Mesenteric fat pad (tissue), 1 donor: ENCODE measurements around the gene LCE2C. TPM values are rescaled to one million over a fixed set of nuclear protein-coding genes. Genes with fewer than 3 reads are reported as not detected.
"Not testable (repeated sequence)": the region's sequence is repeated elsewhere in the genome, so short reads cannot be mapped to it uniquely, and the experiment has no call there.

Experiments
- DNase-seq: peaks from one replicate; pipeline ENCODE4 v3.0.0-alpha.2; 2020; ENCODE audit warnings: low spot score
- long read RNA-seq: library from polyadenylated mRNA; unstranded; transcript quantifications from one replicate; pipeline ENCODE4 v2.0.0, GENCODE V29; 2020
- total RNA-seq: library from RNA; stranded (reverse); fragmentation: NEBNext Ultra II Directional; extraction: Animal tissue kit (Norgen Biotek cat#: 25700); gene quantifications from one replicate; pipeline ENCODE4 v1.2.1, GENCODE V29; 2021
- donor health status: DM: yes; HTN: yes; CAD: no.

LCE2C gene, protein sequence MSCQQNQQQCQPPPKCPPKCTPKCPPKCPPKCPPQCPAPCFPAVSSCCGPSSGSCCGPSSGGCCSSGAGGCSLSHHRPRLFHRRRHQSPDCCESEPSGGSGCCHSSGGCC
- not detected for total RNA-seq
- long read RNA-seq = 0 reads

DNA sequence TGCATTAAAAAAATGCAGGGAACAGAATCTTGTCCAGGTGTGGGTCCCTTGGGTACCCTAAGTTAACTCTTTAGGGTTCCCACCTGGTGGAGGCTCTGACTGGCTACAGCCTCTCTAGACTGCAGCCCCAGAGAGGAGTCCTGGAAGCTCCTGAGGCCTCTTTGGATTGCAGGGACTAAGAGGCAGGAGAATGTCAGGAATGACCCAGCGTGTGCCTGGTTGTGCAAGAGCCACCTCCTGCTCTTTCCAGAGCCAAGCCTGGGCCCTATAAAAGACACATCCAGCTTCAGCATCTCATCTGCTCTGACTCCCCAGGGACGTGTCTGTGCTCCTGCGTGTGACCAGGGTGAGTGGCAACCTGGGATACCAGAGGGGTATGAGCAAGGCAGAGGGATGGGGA lies at the start of gene LCE2C:
Gene LCE2C (plus strand): TSS at position 297 of the 400 bp plus-strand sequence. CDS start 737 bp downstream, outside the sequence.
- not testable (repeated sequence) for DNase-seq

DNA sequence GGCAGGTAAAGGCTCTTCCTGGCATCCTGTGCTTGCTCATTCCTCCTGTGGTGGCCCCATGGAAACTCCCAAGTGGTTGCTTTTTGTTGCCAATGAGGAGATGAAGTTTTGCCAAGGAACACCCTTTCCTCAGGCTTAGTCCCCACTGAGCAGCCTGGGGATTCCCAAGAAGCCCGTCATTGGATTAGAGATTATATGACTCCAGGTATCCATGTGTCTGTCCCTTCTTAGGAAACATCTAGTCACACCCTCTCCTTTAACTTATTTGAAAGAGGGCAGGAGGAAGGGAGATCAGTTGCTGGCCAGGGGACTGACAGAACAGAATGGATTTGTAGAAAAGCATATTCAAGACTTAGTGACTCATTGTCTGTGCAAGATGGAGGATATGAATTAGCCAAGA lies 48.3 kb upstream of the LCE2C start:
- no peak for DNase-seq

DNA sequence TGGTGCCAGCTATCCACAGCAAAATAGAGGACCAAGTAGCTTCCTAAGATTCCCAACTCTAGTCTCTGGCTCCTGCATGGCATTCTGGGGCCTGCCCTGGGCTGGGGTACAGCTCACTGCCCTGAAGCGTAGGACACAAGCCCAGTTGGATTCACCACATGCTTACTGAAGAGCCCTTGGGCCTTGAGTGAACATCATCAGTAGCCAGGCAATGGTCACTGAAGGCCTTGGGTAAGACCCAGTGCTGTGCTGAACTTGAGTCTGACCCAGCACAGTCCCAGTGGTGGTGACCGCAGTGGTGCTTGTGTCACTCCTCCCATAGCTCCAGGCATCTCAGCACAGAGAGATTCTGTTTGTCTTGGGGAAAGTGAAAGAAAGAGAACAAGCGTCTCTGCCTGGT lies 44.5 kb upstream of the LCE2C start:
- no peak for DNase-seq

DNA sequence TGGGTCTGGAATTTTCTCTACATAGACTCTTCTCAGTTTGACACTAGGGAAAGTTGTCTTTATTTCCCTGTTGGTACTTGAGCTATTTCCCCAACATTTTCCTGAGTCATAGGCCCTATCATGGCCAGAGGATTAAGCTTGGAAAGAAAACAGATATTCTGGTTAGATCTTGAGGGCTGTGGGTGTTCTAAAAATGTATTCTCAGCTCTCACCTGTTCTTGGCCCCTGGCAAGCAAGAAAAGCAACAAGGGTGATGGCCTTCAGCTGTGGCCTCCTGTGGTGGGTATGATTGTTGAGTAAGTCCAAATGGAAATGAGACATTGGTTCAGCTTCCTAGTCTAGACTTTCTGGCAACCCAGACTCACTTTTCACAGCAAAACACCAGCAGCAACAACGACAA lies 34.7 kb upstream of the LCE2C start:
- no peak for DNase-seq

DNA sequence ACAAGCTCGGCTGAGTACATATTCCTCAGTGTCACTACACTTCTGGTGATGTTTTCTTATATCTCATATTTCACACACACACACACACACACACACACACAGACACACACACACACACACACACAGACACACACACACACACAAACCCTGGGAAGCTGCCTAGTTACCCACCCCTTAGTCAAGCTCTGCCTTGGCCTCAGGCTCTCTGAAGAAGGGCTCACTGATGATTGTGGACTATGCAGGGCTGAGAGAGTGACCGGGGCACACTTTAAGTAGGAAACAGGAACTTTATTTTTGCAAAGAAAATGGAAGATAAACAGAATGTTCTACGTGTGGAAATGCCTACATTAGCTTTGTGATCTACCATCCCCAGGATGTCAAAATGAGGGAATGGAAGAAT lies 31.1 kb upstream of the LCE2C start:
- no peak for DNase-seq

DNA sequence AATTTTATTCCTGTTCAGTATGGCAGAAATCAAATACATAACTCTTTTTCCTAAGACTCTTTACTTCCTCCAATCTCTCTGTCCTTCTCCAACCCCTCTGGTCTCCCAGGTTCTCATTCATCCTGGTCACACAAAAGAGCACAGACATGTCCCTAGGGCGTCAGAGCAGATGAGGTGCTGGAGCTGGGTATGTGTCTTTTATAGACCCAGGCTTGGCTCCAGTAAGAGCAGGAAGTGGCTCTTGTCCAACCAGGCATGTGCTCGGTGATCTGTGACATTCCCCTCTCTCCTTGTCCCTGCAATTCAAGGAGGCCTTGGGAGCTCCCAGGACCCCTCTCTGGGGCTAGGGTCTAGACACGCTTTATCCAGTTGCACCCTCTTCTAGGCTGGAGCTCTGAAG lies 29.9 kb upstream of the LCE2C start:
- no peak for DNase-seq

DNA sequence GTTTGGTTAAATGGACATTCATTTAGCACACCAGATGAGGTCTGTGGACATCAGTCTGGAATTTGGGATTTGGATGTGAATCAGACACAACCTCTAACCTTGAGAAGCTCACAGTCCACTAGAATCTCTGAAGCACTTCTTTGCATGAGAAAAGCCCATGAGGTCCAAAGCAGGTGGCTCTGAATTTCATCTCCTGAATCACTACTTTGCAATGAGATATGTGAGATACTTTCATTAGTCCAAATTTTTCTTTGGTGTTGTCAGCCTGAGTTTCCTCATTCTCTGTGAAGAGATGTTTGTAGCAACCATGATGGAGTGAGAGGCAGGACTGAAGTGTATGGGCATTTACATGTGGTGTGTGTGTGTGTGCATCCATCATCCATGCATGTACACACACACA lies 28.4 kb upstream of the LCE2C start:
- DNase-seq = no peak

DNA sequence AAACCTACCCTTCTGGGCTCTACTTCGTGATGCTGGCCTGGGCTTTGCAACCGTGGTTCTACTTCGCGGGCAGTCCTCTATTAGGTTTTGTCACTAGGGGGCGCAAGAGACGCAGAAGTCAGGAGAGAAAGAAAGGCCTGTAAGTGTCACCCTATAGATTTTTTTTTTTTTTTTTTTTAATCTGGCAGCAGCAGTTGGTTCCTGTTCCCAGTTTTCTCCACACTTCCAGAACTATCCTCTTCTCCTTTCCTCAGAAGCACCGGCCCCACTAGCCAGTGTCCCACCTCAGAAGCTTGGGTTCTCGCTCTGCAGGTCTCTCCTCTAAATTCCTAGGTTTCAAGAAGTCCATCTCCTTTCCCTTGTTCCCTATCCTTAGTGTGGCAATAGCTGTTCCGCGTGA lies 21.0 kb upstream of the LCE2C start:
- DNase-seq = no peak

DNA sequence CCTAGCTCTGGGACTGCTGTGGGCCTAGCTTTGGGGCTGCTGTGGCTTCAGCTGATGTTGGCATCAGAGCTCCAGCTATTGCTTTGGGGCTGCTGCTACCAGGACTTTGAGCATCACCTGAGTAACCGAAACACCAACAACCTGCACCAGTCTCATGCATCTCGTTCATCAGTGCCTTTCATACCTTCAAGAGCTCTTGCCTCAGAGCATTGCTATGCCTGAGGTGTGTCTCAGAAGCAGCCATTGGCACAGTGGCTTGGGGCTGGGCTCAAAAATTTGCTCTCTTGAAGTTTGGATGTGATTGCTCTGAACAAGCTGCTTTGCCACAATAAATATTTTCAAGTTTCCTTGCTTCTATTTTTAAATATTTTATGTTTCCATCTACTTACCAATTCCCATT lies 18.6 kb upstream of the LCE2C start:
- no peak for DNase-seq

DNA sequence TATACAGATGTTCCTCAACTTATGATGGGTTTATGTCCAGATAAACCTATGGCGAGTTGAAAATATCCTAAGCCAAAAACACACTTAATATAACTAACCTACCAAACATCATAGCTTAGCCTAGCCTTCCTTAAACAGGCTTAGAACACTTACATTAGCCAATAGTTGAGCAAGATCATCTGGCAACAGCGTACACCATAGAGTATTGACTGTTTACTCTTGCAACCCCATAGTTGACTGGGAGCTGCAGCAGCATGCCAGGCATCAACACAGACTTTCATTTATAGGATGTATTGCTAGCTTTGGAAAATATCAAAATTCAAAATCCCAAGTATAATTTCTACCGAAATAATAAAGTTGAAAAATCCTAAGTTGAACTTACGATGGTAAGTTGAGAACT lies 17.4 kb upstream of the LCE2C start:
- no peak for DNase-seq

DNA sequence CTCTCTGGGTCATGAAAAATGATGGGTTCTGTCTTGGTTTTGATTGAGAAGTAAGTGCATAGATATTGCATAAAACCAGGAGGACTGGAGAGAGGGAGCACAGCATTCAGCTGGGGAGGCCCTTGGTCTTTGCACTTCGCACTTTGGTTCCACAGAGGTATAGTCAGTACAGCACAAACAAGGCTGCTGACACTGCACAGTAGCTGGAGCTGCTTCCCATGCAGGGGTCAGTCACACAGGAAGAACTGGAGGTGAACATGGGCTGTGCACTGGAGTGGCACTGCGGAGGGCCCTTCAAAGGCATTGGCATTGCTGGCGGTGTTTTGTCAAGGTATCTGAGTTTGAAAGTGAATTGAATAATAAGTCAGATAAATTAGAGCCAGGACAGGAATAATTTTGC lies 16.4 kb upstream of the LCE2C start:
- no peak for DNase-seq

DNA sequence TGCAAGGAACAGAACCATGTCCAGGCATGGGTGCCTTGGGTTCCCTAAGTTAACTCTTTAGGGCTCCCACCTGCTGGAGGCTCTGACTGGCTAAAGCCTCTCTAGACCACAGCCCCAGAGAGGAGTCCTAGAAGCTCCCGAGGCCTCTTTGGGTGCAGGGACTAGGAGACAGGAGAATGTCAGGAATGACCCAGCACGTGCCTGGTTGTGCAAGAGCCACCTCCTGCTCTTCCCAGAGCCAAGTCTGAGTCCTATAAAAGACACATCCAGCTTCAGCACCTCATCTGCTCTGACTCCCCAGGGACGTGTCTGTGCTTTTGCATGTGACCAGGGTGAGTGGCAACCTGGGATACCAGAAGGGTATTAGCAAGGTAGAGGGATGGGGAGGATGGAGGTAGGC lies 12.0 kb upstream of the LCE2C start, which contains the start of gene LCE2D:
Gene LCE2D (plus strand): TSS at position 283 of the 400 bp plus-strand sequence. CDS start 726 bp downstream, outside the sequence.
- DNase-seq = no peak

DNA sequence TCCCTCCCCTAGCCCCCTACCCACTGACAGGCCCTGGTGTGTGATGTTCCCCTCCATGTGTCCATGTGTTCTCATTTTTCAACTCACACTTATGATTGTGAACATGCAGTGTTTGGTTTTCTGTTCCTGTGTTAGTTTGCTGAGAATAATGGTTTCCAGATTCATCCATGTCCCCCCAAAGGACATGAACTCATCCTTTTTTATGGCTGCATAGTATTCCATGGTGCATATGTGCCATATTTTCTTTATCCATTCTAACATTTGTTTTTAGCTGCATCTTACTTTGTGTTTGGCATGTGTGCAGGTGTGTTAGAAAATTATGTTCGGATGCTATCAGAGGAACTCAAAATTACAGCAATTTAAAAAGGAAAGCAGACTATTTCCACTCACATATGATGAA lies 8.9 kb upstream of the LCE2C start:
- not testable (repeated sequence) for DNase-seq

DNA sequence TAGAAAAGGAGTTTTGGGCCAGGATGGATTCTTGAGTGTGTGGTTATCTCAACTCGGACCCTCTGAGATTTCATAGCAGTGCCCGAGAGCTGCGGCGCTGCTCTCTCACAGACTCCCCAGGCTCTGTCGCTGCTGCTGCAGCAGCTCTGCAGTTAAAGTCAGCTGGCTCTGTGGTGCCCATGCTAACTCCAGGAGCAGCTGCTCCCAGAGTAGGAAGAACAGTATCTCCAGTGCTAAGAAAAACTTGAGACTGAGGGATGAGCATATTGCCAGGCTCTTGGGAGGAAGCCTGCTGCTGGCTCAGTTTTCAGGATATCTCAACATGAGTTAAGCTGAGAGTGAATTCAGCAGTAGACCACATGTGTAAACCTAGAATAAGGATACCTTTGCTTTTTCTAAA lies 7.4 kb upstream of the LCE2C start:
- no peak for DNase-seq

DNA sequence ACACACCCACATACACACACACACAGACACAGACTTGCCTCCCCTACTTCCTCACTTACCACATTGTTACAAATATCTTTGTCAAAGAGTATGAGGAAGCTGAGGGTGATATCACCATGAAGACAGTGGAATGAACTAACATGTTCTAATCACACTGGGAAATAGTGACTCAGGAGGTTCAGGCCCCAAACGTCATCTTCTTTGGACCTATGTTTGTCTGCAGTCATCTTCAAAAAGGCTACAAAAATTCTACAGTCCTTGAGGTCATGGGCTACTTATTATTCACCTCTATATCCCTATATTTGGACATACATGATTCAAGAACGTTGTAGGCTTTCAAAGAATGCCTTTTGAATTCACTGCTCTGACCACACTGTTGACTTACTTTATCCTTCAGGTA lies 2.1 kb upstream of the LCE2C start:
- DNase-seq = no peak

DNA sequence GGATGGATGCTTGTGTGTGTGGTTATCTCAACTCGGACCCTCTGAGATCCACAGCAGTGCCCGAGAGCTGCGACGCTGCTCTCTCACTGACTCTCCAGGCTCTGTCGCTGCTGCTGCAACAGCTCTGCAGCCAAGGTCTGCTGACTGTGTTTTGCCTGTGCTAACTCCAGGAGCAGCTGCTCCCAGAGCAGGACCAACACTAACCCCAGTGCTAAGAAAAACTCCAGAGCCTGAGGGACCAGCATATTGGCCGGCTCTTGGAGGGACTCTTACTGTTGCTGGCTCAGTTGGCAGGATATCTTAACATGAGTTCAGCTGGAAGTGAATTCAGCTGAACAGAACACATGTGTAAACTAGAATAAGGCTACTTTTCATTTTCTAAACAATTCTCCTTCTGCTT lies 4.4 kb downstream of the LCE2C start:
- DNase-seq = no peak

DNA sequence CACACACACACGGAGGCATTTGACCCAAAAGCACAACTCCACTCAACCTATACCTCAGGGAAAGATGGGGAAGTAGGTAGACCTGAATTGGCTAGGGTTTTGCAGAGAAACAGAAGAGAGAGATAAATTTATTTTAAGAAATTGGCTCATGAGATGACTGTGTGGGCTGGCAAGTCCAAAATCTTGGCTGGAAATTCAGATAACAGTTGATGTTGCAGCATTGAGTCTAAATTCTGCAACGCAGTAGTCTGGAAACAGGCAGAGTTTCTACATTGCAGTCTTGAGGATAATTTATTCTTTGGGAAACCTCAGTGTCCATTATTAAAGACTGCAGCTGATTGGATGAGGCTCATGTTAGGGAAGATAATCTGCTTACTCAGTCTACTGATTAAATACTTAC lies 6.5 kb downstream of the LCE2C start:
- no peak for DNase-seq

DNA sequence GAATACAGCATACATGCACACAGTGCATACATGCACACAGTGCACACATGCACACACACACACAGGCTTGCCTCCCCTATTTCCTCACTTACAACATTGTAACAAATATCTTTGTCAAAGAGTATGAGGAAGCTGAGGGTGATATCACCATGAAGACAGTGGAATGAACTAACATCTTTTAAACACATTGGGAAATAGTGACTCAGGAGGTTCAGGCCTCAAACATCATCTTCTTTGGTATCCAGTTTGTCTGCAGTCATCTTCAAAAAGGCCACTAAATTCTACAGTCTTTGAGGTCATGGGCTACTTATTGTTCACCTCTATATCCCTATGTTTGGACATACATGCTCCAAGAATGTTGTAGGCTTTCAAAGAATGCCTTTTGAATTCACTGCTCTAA lies 8.8 kb downstream of the LCE2C start:
- DNase-seq = no peak

DNA sequence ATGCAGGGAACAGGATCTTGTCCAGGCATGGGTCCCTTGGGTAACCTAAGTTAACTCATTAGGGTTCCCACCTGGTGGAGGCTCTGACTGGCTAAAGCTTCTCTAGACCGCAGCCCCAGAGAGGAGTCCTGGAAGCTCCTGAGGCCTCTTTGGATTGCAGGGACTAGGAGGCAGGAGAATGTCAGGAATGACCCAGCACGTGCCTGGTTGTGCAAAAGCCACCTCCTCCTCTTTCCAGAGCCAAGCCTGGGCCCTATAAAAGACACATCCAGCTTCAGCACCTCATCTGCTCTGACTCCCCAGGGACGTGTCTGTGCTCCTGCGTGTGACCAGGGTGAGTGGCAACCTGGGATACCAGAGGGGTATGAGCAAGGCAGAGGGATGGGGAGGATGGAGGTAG lies 10.7 kb downstream of the LCE2C start, which contains the start of gene LCE2B:
Gene LCE2B (plus strand): TSS at position 301 of the 400 bp plus-strand sequence. CDS start 721 bp downstream, outside the sequence.
- DNase-seq = not testable (repeated sequence)

DNA sequence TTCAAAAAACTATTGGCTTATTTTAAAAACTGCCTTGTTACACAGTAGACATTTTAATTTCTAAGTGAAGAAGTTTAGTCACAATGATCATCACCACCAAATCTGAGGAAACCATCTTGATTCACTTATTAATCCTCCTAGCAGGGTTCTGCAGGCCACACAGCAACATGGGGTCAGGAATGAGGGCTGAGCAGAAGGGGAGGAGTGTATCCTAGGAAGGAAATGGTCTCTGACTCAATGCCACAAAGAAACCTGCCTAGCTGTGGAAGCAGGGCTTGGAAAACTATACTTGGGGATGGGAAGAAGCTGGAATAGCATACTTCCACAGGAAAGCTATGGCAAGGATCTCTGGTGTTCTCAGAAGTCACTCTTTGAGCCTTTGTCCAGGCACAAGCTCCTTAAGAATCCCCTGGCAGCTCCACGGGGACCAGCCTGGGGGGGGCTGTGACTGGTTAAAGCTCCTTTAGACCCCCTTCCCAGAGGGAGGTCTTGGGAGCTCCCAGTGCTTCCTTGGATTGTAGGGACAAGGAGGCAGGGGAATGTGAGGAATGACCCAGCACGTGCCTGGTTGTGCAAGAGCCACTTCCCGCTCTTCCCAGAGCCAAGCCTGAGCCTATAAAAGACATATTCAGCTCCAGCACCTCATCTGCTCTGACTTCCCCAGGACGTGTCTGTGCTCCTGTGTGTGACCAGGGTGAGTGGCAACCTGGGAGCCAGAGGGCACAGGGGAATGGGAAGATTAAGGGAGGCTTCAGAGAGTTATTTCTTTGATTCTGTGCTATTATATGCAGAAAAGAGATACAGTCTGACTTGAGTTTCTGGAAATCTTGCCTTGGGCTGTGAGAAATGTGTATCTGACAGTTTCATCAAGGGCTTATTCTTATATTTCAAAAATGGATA lies 22.9 kb downstream of the LCE2C start, which contains the start of gene LCE2A:
Gene LCE2A (plus strand): TSS at position 645 of the 900 bp plus-strand sequence. CDS start 557 bp downstream, outside the sequence.
- no peak for DNase-seq

DNA sequence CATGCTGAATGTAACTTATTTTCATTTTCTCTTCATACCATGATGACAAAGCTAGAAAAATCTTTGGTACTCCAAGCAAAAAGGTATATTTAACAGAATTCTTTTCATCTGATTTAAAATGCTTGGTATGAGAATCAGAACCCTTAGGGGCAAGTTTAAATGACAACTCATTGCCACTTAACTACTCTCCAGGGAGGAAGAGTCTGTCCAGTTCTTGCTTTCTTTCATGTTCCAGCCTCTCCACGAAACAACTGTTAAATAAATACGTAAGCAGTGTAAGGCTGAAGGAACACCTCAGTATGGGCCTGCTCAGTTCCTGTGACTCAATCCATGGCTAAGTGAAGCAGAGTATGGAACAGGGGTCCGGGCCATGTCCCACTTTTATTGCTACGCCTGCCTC lies 24.7 kb downstream of the LCE2C start:
- no peak for DNase-seq

DNA sequence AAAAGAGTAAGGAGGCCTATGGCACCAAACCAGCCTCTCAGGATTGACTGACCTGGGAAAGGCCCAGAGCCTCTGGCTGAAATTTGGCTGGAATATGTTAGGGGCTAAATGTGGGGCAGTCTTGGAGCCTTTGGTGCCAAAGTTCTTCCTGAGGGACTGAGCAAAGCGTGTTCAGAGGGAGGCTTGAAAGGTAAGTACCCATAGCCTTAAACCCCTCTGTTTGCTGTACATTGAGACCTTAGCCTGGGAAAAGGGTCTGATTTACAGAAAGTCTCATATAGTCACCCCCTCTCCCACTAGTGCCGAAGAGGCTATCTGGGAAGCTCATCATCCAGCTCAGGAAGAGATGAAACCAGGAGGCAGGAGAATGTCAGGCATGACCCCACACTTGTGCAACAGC lies 32.8 kb downstream of the LCE2C start, which contains the start of gene LCE4A:
Gene LCE4A (plus strand): TSS at position 301 of the 400 bp plus-strand sequence. CDS start 916 bp downstream, outside the sequence.
- DNase-seq = no peak
